AG09309 (cell line): ENCODE measurements around the gene PRXL2A.

Experiments used
- DNase-seq: peaks from one replicate; pipeline ENCODE4 v3.0.0-alpha.2; 2010; ENCODE audit warnings: low read depth
- H3K4me3 ChIP-seq: 2 replicates; pipeline ENCODE4 v1.5.1; 2011; ENCODE audit warnings: mild to moderate bottlenecking, low read depth, low read length, moderate library complexity; ENCODE audit not compliant: control insufficient read depth
- TF ChIP-seq, protein P1 (sequence below): IDR thresholded peaks from 2 replicates; pipeline ENCODE4 v1.5.1; 2011; ENCODE audit warnings: mild to moderate bottlenecking, low read depth, low read length, inconsistent platforms; ENCODE audit not compliant: insufficient read depth, control insufficient read depth; ENCODE audit errors: missing control alignments

PRXL2A gene

DNA sequence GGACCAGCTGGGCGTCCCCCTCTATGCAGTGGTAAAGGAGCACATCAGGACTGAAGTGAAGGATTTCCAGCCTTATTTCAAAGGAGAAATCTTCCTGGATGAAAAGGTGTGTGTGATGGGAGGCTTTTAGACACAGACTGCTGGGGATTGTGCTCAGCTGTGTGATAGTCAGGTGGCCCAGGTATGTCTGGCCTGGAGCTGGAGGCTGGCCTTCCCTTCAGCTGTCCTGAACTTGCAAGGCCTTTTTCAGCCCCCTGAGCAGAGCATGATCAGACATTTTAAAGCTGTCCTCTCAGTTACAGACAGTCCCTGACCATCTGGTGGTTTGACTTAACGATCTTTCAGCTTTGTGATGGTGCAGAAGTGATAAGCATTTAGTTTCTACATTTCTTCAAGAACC is 17.6 kb downstream of the PRXL2A start:
- H3K4me3 ChIP-seq = no peak overlapping the region
- DNase-seq = no peak
- TF ChIP-seq, protein P1, sequence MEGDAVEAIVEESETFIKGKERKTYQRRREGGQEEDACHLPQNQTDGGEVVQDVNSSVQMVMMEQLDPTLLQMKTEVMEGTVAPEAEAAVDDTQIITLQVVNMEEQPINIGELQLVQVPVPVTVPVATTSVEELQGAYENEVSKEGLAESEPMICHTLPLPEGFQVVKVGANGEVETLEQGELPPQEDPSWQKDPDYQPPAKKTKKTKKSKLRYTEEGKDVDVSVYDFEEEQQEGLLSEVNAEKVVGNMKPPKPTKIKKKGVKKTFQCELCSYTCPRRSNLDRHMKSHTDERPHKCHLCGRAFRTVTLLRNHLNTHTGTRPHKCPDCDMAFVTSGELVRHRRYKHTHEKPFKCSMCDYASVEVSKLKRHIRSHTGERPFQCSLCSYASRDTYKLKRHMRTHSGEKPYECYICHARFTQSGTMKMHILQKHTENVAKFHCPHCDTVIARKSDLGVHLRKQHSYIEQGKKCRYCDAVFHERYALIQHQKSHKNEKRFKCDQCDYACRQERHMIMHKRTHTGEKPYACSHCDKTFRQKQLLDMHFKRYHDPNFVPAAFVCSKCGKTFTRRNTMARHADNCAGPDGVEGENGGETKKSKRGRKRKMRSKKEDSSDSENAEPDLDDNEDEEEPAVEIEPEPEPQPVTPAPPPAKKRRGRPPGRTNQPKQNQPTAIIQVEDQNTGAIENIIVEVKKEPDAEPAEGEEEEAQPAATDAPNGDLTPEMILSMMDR = no peak

DNA sequence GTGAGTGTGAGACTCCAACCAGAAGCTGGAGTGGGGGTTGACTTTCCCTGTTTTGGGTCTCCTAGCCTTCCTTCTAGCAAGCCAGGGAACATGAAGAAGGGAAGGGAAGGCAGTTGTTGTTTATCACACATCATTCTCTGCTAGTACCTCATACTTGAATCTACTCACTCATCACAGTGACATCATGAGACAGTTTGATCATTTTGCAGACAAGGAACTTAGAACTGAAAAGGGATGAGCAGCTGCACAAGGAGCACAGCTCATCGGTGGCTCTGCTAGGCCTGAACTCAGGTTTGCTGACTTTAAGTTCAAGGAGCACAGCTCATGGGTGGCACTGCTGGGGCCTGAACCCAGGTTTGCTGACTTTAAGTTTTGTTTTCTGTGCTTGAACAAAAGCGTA is 19.2 kb downstream of the PRXL2A start:
- H3K4me3 ChIP-seq = no peak overlapping the region
- TF ChIP-seq, protein P1 = no peak
- DNase-seq = no peak

DNA sequence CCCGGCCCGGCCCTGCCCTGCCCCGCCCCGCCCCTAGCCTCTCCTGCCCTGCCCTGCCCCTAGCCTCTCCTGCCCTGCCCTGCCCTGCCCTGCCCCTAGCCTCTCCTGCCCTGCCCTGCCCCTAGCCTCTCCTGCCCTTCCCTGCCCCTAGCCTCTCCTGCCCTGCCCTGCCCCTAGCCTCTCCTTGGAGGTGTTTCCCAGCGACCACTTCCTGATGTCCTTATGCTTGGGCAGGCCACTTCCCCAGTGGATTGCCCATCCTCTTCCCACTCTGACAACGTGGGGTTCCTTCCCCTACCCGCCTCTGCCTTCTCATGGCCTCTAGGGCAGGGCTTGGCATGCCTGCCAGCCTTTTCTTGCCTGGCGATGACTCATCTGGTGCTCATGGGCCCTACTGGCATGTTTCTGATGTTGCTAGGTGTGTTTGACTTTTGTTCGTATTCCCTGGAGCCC is 21.2 kb downstream of the PRXL2A start:
- no peak for DNase-seq
- TF ChIP-seq, protein P1 = no peak
- no peak overlapping the region for H3K4me3 ChIP-seq

DNA sequence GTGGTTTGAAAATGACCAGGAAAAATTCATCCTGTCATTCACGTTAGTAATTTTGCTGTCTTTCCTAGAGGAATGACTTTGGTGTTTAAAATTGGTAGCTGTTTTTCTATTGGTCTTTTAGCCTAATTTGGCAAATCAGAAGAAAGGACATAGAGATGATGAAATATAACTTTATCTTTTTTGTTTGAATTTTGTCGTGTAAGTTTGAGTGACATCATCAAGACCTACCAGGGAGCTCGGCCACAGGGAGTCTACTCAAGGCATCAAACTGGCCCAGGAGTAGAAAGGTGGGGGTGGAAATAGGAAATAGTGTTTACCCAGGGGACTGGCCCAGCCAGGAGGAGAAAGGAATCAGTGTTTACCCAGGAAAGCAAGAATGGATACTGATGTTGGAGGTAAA is 24.8 kb downstream of the PRXL2A start:
- no peak for DNase-seq
- TF ChIP-seq, protein P1 = no peak
- H3K4me3 ChIP-seq = no peak overlapping the region

DNA sequence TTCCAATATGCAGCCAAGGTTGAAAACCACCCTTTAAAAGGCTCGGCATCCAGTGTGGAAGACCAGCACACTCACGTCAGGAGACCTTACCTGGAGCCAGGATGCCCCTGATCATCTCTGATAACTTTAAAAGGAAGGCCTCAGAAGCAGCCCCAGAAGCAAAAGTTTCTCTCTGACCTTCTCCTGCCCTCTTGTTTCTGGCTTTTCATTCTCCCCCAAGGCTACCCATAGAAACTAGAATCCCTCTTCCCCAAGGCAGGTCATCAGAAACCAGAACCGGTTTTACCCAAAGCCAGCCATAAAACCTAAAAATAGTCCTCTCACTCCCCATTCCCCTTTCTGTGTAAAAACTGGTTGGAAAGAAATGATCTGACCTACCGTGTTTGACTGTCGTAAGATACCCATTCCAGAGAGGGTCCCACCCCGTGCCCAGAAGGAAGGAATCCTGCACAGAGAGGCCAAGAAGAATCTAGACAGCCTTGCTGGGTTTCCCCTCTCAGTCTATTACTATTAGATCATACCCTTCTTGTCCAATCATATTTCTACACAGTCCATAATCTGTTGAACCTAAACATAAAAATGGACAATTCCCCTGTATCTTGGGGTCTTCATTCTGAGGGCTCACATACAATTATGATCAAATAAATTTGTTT is 28.2 kb downstream of the PRXL2A start:
- TF ChIP-seq, protein P1 = no peak
- no peak for DNase-seq
- H3K4me3 ChIP-seq = no peak overlapping the region

DNA sequence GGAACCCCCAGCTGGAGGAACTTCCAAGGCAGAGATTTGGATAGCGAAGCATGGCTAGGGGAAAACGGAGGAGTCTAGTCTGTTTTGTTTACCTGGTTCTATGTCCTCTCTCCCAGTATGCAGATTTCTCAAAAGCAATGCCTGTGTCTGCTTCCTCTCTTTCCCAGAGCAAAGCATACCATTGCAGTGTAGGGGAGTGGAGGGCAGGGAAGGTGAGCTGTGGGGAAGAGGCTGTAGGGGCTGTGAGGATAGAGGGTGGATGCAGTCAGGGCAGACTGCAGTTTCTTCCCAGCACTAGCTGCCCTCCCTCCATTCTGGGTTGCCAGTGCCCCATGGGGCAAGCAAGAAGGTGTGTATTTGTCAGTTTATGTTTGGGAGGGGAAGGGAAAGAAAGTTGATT is 28.9 kb downstream of the PRXL2A start:
- TF ChIP-seq, protein P1 = no peak
- DNase-seq = no peak
- no peak overlapping the region for H3K4me3 ChIP-seq
